MV-4-11 (cell line): ENCODE results near the gene MTRR.
"Not testable (repeated sequence)": the region's sequence is repeated elsewhere in the genome, so short reads cannot be mapped to it uniquely, and the experiment has no call there.

Experiments used
- DNase-seq: peaks from one replicate; lab custom pipeline; 2025; lab: John Stamatoyannopoulos, UW

The MTRR gene

DNA sequence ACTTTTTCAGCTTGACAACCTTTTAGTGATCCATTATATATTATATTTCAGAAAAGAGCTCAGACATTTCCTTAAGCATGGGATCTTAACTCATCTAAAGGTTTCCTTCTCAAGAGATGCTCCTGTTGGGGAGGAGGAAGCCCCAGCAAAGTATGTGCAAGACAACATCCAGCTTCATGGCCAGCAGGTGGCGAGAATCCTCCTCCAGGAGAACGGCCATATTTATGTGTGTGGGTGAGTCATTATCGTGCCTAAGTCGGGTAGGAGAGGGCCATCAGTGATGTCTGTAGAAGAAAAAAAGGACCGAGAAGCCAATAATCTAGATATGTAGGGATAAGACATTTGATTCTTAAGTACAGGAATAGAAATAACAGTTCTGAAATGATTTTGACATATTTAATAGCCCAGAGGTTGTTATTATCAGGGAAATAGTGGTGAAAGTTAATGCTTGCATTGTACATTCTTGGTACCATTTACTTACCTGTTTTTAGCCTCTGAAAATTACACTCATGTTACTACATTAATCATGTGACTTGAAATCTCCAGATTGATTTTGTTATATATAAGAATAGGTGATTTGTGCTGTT, 28.2 kb downstream of the MTRR start:
- peak; percentile 42 for DNase-seq

DNA sequence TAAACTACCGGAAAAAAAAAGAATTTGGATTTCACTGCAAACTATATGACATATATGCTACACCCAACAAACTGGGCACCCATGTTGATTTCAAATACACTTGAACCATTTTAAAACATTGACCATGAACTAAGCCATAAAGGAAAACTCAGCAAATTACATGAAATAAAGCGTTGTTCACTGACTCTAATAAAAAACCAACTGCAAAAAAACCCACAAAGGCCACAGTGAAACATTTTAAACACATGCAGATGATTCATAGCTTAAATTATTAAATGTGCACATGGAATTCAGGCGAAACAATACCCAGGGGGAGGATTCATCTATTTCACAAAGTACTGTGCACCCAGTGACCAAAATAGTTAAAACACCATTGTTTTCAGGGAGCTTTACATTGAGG, 33.3 kb downstream of the MTRR start:
- no peak for DNase-seq

DNA sequence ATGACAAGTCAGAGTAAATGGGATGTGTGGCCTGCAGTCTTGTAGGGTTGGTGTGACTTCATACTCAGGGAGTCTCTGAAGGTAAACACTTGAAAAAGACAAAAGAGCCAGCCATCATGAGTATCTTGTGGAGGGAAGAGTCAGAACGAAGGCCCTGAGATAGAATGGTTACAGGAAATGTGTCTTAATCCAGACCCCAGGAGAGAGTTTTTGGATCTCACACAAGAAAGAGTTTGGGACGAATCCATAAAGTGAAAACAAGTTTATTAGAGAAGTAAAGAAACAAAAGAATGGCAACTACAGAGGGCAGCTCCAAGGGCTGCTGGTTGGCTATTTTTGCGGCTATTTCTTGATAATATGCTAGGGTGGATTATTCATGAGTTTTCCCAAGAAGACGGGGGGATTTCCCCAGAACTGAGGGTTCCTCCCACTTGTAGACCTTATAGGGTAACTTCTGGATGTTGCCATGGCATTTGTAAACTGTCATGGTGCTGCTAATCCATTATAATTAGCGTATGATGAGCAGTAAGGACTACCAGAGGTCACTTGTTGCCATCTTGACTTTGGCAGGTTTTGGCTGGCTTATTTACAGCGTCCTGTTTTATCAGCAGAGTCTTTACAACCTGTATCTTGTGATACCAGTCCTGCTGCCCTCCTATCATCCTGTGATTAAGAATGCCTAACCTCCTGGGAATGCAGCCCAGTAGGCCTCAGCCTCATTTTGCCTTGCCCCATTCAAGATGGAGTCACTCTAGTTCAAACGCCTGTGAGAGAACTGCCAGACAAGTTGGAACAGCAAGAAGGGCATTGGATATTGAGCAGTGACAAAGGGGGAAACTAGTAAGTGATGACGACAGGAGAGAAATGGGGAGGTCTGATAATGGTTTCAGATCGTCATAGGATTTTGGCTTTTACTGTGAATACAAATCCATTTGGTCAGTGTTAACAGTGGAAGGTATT, 34.0 kb downstream of the MTRR start:
- no peak for DNase-seq

DNA sequence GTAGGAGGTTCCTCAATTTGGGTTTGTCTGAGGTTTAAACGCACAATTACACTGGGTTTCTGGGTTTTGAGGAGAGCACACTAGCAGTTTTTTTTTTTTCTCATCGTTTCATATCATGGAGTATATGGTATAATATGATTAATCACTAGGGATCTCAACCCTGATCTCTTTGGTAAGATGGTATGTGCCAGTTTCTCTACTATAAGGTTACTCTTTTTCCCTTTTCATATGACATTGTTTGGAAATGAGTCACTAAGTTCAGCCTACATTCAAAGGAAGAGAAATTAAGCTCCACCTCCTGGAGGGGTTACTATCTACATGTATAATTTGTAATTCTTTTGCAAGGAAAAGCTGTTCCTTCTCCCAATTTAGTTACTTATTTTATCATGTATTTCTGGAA, 35.2 kb downstream of the MTRR start:
- DNase-seq: no peak

DNA sequence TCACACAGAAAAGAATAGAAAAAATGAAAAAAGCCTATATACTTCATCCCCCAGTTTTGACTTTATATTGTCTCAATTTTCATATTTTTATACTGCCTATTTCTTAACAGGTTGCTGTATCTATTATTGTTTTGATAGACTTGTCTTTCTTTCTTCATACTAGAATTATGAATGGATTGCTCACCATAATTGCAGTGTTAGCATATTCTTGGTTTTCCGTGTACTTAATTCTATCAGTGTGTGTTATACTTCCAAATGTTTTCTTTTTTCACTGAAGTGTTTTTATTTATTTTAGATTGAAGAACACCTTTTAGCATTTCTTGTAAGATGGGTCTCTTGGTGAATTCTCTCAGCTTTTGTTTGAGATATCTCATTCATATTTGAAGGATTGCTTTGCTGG, 38.7 kb downstream of the MTRR start:
- no peak for DNase-seq

DNA sequence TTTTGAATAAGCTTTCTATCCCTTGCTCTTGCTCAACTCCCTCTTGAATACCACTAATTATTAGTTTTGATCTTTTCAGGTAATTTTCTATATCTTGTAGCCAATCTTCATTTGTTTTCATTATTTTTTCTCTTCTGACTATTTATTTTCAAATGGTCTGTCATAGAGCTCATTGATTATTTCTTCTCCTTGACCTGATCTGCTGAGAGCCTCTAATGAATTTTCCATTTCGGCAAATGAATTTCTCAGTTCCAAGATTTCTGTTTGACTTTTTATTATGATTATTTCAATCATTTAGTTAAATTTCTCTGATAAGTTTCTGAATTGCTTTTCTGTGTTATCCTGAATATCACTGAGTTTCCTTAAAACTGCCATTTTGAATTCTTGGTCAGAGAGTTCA, 39.4 kb downstream of the MTRR start:
- no peak for DNase-seq

DNA sequence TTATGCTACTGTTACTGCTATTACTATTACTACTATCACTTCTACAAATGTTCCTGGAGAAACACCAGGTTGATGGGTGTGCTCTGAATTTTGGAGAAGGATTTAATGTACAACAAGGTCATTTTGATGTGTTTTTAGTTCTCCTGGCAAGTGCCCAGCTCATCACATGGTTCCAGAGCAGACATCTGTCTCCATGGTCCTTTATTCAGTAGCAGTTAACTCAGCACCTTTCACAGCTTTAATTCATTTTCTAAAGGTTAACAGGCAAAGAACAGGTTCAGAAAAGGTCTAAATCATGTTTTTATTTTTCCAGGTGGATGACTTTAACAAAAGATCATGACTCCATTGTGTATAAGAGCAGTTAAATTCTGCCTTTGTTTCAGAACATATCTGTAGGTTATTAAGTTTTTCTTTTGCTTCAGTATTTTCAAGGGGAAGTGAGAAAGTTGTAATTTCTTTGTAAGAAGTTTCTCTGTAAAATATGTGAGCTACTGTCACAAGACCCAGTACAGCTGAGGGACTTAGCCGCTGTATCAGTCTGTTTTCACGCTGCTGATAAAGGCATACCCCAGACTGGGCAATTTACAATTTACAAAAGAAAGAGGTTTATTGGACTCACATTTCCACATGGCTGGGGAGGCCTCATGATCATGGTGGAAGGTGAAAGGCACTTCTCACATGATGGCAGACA, 41.9 kb downstream of the MTRR start:
- peak; percentile 39 for DNase-seq

DNA sequence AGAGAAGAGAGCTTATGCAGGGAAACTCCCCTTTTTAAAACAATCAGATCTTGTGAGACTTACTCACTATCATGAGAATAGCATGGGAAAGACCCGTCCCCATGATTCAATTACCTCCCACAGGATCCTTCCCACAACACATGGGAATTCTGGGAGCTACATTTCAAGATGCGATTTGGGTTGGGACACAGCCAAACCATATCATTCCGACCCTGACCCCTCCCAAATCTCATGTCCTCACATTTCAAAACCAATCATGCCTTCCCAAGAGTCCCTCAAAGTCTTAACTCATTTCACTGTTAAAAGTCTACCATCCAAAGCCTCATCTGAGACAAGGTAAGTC, 42.5 kb downstream of the MTRR start:
- DNase-seq: not testable (repeated sequence)

DNA sequence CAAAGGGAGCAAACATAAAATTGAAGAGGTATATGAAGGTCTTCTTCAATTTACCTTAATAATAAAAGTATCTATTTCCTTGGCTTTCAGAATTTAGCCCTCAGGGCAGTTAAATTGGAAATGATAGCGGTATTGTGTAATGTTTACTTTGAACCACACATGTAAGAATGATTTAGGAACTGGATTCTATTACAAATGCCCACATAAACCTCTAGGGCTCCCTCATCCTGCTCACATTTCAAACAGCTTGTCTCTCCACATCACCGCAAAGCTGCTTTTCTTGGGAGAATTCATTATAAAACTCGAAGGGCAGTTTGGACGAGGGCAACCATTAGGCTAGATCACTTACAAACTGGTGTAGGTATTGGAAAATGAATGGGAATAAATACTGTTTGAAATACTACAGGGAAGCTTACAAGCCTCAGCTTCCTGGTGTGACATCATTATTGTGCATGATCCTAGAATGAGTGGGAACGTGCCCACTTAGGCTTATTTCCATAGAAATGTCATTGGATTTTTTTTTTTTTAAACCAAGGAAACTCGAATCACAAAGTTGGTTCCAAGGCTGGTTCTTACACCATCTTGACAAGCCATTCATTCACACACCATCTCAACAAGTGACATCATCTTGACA, 47.3 kb downstream of the MTRR start:
- peak; percentile 25 for DNase-seq

DNA sequence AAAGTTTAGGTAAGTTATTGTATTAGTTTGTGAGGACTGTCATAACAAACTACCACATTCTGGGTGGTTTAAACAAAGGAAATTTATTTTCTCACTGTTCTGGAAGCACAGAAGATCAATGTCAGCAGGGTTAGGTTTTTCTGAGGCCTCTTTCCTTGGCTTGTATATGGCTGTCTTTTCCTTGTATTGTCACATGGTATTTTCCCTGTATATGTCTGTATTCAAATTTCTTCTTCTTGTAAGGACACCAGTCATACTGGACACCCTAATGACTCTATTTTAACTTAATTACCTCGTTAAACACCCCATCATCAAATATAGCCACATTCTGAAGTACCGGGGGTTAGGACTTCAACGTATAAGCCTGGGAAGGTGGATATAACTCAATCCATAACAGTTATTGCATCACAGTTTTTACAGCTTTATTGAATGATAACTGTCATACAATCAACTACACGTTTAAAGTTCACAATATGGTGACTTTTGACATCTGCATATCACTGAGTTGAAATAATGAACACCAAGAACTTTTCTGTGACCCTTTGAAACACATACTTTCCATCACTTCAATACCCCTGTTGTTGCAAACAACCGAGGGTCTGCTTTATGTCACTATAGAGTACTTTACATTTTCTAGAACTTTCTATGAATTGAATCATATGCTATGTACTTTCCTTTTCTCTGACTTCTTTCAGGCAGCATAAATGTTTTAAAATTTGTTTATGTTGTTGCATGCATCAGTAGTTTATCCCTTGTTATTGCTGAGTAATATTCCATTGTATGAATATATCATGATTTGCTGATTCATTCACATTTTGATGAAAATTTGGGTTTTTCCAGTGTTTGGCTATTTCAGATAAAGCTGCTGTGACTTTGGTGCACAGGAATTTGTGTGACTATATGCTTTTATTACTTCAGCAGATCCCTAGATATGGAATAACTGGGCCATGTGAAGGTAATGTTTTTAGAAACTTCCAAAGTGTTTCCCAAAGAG, 48.5 kb downstream of the MTRR start:
- no peak for DNase-seq

DNA sequence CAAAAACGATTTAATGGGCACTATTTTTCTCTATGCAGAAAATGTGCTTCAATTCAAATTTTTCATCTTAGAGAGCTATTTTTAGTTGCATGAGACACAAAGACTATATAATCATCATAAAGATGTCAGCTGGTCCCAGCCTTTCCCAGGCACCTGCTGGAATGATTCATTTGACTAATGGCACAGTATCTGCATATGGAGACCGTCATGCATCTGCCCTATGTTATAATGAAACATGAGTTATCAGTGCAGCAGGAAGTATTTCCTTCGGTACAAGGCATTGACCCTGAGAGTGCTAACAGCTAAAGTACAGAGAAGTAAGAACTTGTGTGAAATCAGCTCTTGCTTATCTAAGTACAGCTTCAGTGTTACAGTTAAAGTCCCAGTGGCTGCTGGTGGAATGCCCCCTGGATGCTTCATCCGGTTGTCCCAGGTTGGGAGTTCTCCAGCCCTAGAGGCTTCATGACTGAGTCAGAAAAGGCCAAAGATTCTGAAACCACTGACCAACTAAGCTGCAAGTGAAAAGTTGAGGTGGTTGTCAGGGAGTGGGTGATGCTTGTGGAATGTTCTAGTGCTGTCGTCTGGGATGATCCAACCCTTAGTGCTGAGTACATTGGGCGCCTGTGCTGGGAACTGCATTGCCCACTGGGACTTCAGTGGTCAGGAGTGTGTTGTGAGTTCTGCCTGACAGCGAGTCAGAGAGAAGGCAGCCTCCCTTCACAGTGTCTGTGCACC, 57.2 kb downstream of the MTRR start:
- no peak for DNase-seq

DNA sequence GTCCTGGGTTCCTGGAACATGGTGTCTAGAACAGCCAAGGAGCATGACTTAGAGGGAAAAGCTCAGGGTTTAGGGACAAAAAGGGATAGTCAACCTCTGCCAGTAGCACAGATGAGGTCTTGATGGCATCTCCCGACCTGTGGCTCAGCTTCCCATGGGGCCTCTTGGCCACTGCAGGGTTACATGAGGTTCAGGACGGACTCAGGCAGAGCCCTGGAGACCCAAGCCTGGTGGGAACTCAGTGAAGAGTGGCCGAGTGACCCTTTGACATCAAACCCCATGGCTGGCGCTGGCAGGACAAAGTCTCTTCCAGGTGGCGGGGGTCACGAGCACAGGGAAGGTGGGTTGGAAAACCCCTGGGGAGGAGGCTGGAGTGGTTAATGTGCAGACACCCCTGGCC, 57.8 kb downstream of the MTRR start:
- DNase-seq: no peak

DNA sequence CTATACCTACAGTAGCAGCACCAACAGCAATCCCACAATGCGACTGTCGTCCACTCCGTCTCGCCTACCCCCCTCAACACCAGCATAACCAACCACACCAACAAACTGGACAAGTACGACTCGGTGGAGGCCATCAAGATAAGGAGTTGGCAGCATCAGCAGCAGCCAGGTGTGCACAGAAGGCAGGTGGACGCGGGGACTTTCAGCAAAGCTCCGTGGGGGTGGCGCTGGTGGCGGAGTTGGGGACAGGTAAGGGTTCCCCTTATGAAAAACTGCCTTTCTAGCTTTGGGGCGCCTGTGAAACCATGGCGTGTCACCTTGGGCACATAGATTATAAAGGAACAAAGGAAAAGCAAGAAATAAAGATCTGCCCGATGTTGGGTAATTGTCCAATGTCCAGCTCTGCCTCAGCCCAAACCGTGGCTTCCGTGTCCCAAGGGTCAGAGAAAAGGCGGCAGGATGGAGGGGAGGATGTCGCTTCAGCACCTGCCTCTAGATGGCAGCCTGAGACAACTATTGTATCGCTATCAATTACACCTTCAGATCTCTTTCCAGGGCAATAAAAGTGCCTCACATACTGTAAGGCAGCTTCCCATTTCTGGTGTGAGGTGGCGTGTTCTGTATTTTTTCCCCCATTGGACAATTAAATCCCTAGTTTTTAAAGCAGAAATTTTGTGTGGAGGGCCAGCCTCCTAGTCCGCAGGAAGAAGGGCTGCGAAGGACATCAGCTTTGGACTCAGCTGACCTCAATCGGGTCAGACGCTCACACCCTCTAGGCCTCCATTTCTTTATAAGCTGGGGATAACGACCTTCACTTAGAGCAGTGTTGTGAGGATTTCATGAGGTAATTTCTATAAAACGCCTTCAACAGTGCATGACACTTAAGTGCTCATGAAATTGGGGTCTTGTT, 58.8 kb downstream of the MTRR start:
- peak; percentile 38 for DNase-seq

DNA sequence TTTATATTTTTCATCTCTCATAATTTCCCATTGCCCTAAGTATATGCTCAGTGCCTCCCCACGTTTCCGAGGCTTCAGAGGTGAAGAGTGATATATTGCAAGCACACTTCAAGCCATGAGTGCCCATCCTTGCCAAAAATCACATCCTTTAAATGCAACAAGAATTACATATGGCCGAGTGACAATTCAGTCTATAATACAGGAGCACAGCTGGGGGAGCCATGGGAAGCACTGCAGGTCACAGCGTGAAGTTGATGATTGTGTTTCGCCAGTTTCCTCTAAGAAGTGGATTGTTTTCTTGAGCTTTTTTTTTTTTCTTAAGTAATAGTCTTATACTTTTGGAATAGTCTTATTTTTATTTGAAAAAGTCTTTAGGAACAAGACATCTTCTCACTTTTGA, 61.1 kb downstream of the MTRR start:
- DNase-seq: no peak

DNA sequence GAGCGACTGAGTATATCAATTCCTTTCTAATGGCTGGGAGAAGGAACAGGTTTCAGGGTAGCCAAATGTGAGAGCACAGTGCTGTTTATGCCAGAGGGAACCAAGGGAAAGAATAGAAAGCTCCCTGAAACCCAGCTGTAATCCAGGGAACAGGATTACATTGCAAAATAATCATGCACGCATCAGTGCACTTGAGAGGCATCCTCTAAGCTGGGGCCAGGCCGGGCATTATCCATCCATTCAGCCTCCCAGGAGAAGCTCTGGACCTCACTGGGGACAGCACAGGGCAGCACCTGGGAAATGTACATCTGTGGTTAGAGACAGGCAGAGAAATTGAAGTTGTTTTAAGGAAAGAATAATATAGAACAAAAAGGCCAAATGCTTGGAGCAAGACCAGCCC, 72.7 kb downstream of the MTRR start:
- no peak for DNase-seq

DNA sequence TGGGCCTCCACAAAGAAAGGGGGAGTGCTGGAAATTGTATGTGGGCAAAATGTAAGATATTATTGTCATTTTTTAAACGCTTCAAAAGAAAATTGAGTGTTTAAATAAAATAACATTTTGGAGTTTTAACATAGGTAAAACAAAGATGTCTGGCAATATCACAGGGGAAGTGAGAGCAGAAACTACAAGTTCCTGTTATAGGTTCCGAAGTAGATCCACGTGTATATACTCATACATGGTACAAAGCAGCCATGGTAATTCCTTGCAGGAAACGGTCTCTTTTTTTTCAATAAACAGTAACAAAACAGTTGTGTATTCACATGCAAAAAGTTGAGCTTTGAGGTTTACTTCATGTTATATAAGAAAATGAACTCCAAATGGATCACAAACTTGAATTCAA, 78.4 kb downstream of the MTRR start:
- DNase-seq: peak; percentile 30
